ENCODE results near the gene FOXO4.

Gene FOXO4

GRCh38 chrX:71147496-71148277 is 52.0 kb downstream of the FOXO4 start:
- no peak for DNase-seq

GRCh38 chrX:71148278-71148663 is 52.6 kb downstream of the FOXO4 start:
- no peak for DNase-seq

GRCh38 chrX:71151366-71151765 is 55.7 kb downstream of the FOXO4 start:
- DNase-seq: no peak
